Peyer's patch (tissue), 4 donors: ENCODE data around the gene SAA1.

Experiments used
- POLR2A ChIP-seq, 2 donors: fragments of 450-650 bp; IDR thresholded peaks; one replicate each; pipeline ENCODE4 v1.5.1; 2017; ENCODE audit warnings: antibody characterized with exemption in 2 of 2, mild to moderate bottlenecking in 2 of 2, moderate library complexity in 2 of 2
- TF ChIP-seq, protein P1 (sequence below), 6 experiments: fragments of 450-650 bp in 4 of 6; fragments of 200-600 bp in 2 of 6; sonication (generic) in 1 of 6; IDR thresholded peaks; one replicate each; pipeline ENCODE4 v1.5.1; 2017 to 2019; ENCODE audit warnings: antibody characterized with exemption in 6 of 6, mild to moderate bottlenecking in 3 of 6, moderate library complexity in 1 of 6

DNA sequence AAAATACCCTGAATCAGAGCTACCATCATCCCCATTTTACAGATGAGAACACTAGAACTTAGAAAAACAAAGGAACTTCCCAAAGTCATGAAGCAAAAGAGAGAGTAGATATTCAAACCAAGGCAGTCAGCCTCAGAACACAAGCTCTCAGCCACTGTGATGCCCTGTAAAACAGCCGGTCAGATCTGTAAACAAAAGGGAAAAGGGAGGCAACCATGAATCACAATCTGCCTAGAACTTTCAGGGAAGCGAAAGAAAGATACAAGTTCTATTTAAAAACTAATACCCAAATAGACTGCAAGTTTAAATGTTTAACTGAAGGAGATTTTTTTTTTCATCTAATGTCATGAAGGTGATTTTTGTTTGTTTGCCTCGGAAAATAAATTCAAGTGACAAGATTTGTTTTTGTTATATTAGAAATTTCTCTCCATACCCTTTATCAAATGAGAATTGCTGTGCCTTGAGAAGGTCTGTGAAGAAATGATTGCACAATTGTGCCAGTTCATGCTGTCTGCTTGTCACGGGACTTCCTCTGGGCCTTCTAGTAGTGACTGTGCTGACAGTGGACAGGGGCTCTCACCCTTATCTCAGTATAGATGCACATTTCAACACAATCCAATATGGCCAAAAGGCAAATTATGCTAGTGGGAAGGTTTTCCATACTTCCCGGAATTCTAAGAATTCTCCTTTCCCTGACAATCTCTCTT lies 11.7 kb downstream of the SAA1 start:
- TF ChIP-seq POLR2A (IDR thresholded peaks at IDR 0.05), result no peak
- TF ChIP-seq, protein P1, sequence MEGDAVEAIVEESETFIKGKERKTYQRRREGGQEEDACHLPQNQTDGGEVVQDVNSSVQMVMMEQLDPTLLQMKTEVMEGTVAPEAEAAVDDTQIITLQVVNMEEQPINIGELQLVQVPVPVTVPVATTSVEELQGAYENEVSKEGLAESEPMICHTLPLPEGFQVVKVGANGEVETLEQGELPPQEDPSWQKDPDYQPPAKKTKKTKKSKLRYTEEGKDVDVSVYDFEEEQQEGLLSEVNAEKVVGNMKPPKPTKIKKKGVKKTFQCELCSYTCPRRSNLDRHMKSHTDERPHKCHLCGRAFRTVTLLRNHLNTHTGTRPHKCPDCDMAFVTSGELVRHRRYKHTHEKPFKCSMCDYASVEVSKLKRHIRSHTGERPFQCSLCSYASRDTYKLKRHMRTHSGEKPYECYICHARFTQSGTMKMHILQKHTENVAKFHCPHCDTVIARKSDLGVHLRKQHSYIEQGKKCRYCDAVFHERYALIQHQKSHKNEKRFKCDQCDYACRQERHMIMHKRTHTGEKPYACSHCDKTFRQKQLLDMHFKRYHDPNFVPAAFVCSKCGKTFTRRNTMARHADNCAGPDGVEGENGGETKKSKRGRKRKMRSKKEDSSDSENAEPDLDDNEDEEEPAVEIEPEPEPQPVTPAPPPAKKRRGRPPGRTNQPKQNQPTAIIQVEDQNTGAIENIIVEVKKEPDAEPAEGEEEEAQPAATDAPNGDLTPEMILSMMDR (IDR thresholded peaks at IDR 0.05), result no peak
